PC-9 (cell line): ENCODE measurements around the gene RFWD3.

Experiments used
- CTCF ChIP-seq: fragments of 200-600 bp; sonication (generic); conservative IDR thresholded peaks from 2 replicates; pipeline ENCODE4 v1.6.1; 2017; ENCODE audit warnings: mixed run types, antibody characterized with exemption, mild to moderate bottlenecking, moderate library complexity
- EZH2 ChIP-seq: fragments of 200-600 bp; sonication (generic); IDR thresholded peaks from 2 replicates; pipeline ENCODE4 v1.8.0; 2017; ENCODE audit warnings: antibody characterized with exemption, low read depth

- TF ChIP-seq CTCF (no peak), EZH2 (no peak)
These were observed 16.7 kb downstream of the RFWD3 start for GRCh38 chr16:74649839-74650504.
